ENCODE results near the gene COL5A3.

- TF ChIP-seq, protein P1, sequence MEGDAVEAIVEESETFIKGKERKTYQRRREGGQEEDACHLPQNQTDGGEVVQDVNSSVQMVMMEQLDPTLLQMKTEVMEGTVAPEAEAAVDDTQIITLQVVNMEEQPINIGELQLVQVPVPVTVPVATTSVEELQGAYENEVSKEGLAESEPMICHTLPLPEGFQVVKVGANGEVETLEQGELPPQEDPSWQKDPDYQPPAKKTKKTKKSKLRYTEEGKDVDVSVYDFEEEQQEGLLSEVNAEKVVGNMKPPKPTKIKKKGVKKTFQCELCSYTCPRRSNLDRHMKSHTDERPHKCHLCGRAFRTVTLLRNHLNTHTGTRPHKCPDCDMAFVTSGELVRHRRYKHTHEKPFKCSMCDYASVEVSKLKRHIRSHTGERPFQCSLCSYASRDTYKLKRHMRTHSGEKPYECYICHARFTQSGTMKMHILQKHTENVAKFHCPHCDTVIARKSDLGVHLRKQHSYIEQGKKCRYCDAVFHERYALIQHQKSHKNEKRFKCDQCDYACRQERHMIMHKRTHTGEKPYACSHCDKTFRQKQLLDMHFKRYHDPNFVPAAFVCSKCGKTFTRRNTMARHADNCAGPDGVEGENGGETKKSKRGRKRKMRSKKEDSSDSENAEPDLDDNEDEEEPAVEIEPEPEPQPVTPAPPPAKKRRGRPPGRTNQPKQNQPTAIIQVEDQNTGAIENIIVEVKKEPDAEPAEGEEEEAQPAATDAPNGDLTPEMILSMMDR (IDR thresholded peaks at IDR 0.05) = no peak
- no peak for TF ChIP-seq POLR2A (IDR thresholded peaks at IDR 0.05)
Measured at GRCh38 chr19:9916719-9917118, 93.6 kb downstream of the COL5A3 start.

Data from esophagus squamous epithelium (tissue), 4 donors.